GM12878 (cell line): ENCODE results near the gene NAALADL2. TPM values are rescaled to one million over a fixed set of nuclear protein-coding genes. Genes with fewer than 3 reads are reported as not detected.

Source experiments
- ATAC-seq: fragments of 200-7000 bp; cut with Tn5 transposase; 3 replicates; pipeline ENCODE4 v1.9.1; 2020; ENCODE audit warnings: mild to moderate bottlenecking, moderate library complexity
- BruUV-seq: library from RNA; stranded (reverse); fragments of 400-500 nt; replicated peaks from 2 replicates; lab custom pipeline; 2021; lab: Mats Ljungman, UMichigan
- CTCF ChIA-PET: fragments of 300-600 bp; sonication (Branson Sonifier 250); formaldehyde crosslinking; extraction: SDS; loops from one replicate; lab custom pipeline; 2021; ENCODE audit warnings: inconsistent platforms; lab: Yijun Ruan, JAX
- POLR2A ChIA-PET: fragments of 350-600 bp; formaldehyde crosslinking; extraction: SDS; loops from one replicate; lab custom pipeline; 2021; ENCODE audit warnings: inconsistent platforms; lab: Charles Lee
- RAD21 ChIA-PET: fragments of 300-600 bp; sonication (Branson Sonifier 250); formaldehyde crosslinking; loops from one replicate; lab custom pipeline; 2023; ENCODE audit warnings: antibody characterized with exemption; ENCODE audit not compliant: unreplicated experiment; lab: Charles Lee
- SMC1A ChIA-PET: fragments of 300-600 bp; sonication (Branson Sonifier 250); formaldehyde crosslinking; loops from one replicate; lab custom pipeline; 2023; ENCODE audit not compliant: unreplicated experiment, uncharacterized antibody; lab: Charles Lee
- DNase-seq: peaks from one replicate; pipeline ENCODE4 v3.0.0-alpha.2; 2011; ENCODE audit warnings: low read depth, low spot score
- FAIRE-seq: peaks from 3 replicates; lab custom pipeline; 2011; peaks lifted over from hg19 to GRCh38; lab: Jason Lieb, UNC
- H2AFZ ChIP-seq: 2 replicates; pipeline ENCODE4 v1.6.0; 2011; ENCODE audit warnings: low read depth, low read length, control low read depth; ENCODE audit not compliant: control insufficient read depth
- H3K27ac ChIP-seq: 2 replicates; pipeline ENCODE4 v1.5.1; 2011; ENCODE audit warnings: control low read depth; ENCODE audit not compliant: control insufficient read depth, insufficient read depth
- H3K27me3 ChIP-seq, 2 experiments: replicated peaks in 1 of 2; 2 replicates each; pipeline versions ENCODE4 v1.6.0 to v1.6.1; 2011; ENCODE audit warnings: low read length in 1 of 2; ENCODE audit not compliant: control insufficient read depth in 2 of 2, insufficient read depth in 2 of 2
- H3K36me3 ChIP-seq, 2 experiments: 2 replicates each; pipeline ENCODE4 v1.5.1; 2011; ENCODE audit warnings: low read length in 1 of 2; ENCODE audit not compliant: control insufficient read depth in 2 of 2, insufficient read depth in 2 of 2
- H3K4me1 ChIP-seq: 2 replicates; pipeline ENCODE4 v1.6.1; 2011; ENCODE audit warnings: mild to moderate bottlenecking, low read length, moderate library complexity, mixed read lengths; ENCODE audit not compliant: control insufficient read depth, insufficient read depth
- H3K4me2 ChIP-seq: 2 replicates; pipeline ENCODE4 v1.6.0; 2011; ENCODE audit warnings: control low read depth; ENCODE audit not compliant: control insufficient read depth, insufficient read depth
- H3K4me3 ChIP-seq: fragments of 200-600 bp; sonication (generic); 2 replicates; pipeline ENCODE4 v1.5.1; 2016
- H3K79me2 ChIP-seq: 2 replicates; pipeline ENCODE4 v1.6.0; 2011; ENCODE audit warnings: low read length; ENCODE audit not compliant: control insufficient read depth, insufficient read depth
- H3K9ac ChIP-seq: 2 replicates; pipeline ENCODE4 v1.8.0; 2011; ENCODE audit warnings: low read length, control low read depth, mixed read lengths; ENCODE audit not compliant: control insufficient read depth, insufficient read depth
- H3K9me3 ChIP-seq: replicated peaks from 3 replicates; pipeline ENCODE4 v1.5.1; 2011; ENCODE audit warnings: mild to moderate bottlenecking, low read length; ENCODE audit not compliant: control insufficient read depth, insufficient read depth
- H4K20me1 ChIP-seq: 2 replicates; pipeline ENCODE4 v1.6.0; 2011; ENCODE audit not compliant: control insufficient read depth, insufficient read depth
- CREM ChIP-seq: IDR thresholded peaks from 2 replicates; pipeline ENCODE4 v1.6.1; 2014; ENCODE audit warnings: antibody characterized with exemption, low read depth
- EZH2 ChIP-seq: IDR thresholded peaks from 2 replicates; pipeline ENCODE4 v1.6.1; 2012; ENCODE audit warnings: low read depth, mild to moderate bottlenecking, control low read depth, inconsistent platforms, low read length, borderline replicate concordance; ENCODE audit not compliant: control insufficient read depth
- JUNB ChIP-seq: IDR thresholded peaks from 2 replicates; pipeline ENCODE4 v1.6.1; 2016; ENCODE audit warnings: antibody characterized with exemption, mild to moderate bottlenecking
- MTA2 ChIP-seq: fragments of 450-650 bp; IDR thresholded peaks from 2 replicates; pipeline ENCODE4 v1.6.1; 2016; ENCODE audit warnings: low read depth, mild to moderate bottlenecking, moderate library complexity
- PML ChIP-seq: IDR thresholded peaks from 2 replicates; pipeline ENCODE4 v1.6.1; 2012; ENCODE audit warnings: low read length, inconsistent platforms
- POLR2AphosphoS5 ChIP-seq: IDR thresholded peaks from 2 replicates; pipeline ENCODE4 v1.6.1; 2011; ENCODE audit warnings: mild to moderate bottlenecking, low read length, inconsistent platforms
- SIN3A ChIP-seq: IDR thresholded peaks from 2 replicates; pipeline ENCODE4 v1.6.1; 2012; ENCODE audit warnings: low read depth, low read length, improper control_type of control experiment
- SREBF2 ChIP-seq: IDR thresholded peaks from 2 replicates; pipeline ENCODE4 v1.6.1; 2012; ENCODE audit warnings: mild to moderate bottlenecking, low read length
- TCF3 ChIP-seq: IDR thresholded peaks from 2 replicates; pipeline ENCODE4 v1.6.1; 2012; ENCODE audit warnings: low read depth, mild to moderate bottlenecking, low read length, borderline replicate concordance; ENCODE audit not compliant: insufficient read depth
- WGBS: methylation state at CpG from one replicate; pipeline ENCODE4 v1.1.6; 2016; ENCODE audit warnings: low lambda C conversion rate; ENCODE audit not compliant: insufficient replicate concordance, insufficient coverage; ENCODE audit errors: missing lambda C conversion rate; 5-methylcytosine and 5-hydroxymethylcytosine counted together
- in situ Hi-C: fragments of 300-500 bp; cut with MboI; formaldehyde crosslinking; loops from 9 replicates; pipeline ENCODE4 v1.14.3; 2018; ENCODE audit warnings: mixed read lengths
- intact Hi-C: fragments of 100-400 bp; cut with micrococcal nuclease; formaldehyde crosslinking; loops from one replicate; pipeline ENCODE4 v1.14.2; 2022; ENCODE audit not compliant: unreplicated experiment
- polyA plus RNA-seq, 11 experiments: library from polyadenylated mRNA; depleted of rRNA in 4 of 11; unstranded in 6 of 11; stranded (reverse) in 5 of 11; fragments of >200 nt; fragmentation: Nextera tagmentation in 4 of 11; fragmentation: Illumina TruSeq in 1 of 11; extraction: Ambion mirVana in 4 of 11; extraction: Trizol in 1 of 11; gene quantifications; 1 replicate in 1 of 11; 2 replicates in 10 of 11; pipeline versions ENCODE4 v1.2.1 to v1.2.3, GENCODE V29; 2011 to 2016; ENCODE audit warnings: inconsistent platforms in 2 of 11, missing spikeins in 2 of 11, low read depth in 1 of 11
- total RNA-seq, 4 experiments: library from RNA; depleted of rRNA in 3 of 4; stranded (reverse); fragments of >200 nt in 3 of 4; fragmentation: Illumina TruSeq in 1 of 4; extraction: Trizol in 1 of 4; gene quantifications; 2 replicates each; pipeline versions ENCODE4 v1.2.1 to v1.2.3, GENCODE V29; 2013 to 2021
- TF ChIP-seq, protein P1 (sequence below): IDR thresholded peaks from 2 replicates; pipeline ENCODE4 v1.6.1; 2012; ENCODE audit warnings: low read length, inconsistent platforms
- TF ChIP-seq, protein P2 (sequence below): IDR thresholded peaks from 2 replicates; pipeline ENCODE4 v1.6.1; 2011; ENCODE audit warnings: borderline replicate concordance, low read depth, mild to moderate bottlenecking, moderate library complexity, low read length; ENCODE audit not compliant: insufficient read depth, poor library complexity, severe bottlenecking
- TF ChIP-seq, protein P3 (sequence below): IDR thresholded peaks from 2 replicates; pipeline ENCODE4 v1.6.1; 2012; ENCODE audit warnings: low read depth, low read length, improper control_type of control experiment

Gene NAALADL2
- total and polyA plus RNA-seq, 10 of the 15 experiments (the other 5 are each of a cell fraction or from before 2014, with no cell fraction given): 0.06 to 10.8 (median 0.46) TPM

DNA sequence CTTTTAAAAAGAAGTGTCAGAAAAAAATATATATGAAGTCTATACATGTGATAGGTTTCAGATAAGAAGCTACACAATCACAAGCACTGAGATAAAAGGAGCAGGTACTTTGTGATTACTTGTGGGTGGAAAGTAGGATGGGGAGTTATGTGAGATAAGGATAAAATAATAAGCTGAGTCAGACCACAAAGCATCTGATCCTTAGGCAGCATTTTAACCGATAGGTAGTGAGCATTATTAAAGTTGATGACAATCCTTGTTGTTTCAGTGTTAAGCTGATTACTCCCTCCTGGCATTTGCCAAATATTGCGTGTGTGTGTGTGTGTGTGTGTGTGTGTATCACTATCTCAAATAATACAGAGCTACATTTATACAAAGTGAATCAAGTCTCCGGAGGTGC lies 483.1 kb downstream of the NAALADL2 start:
- Histone ChIP-seq H3K4me3 (no peak overlapping the region), H3K4me1 (no peaks in the 10 kb centered on the region), H3K79me2 (no peaks in the 10 kb centered on the region), H3K27ac (no peak overlapping the region), H2AFZ (no peak overlapping the region), H4K20me1 (no peaks in the 10 kb centered on the region), H3K27me3 (no peaks in the 10 kb centered on the region), H3K9me3 (no peaks in the 10 kb centered on the region), H3K36me3 (no peaks in the 10 kb centered on the region), H3K4me2 (no peak overlapping the region), H3K9ac (no peak overlapping the region)
- TF ChIP-seq, protein P1, sequence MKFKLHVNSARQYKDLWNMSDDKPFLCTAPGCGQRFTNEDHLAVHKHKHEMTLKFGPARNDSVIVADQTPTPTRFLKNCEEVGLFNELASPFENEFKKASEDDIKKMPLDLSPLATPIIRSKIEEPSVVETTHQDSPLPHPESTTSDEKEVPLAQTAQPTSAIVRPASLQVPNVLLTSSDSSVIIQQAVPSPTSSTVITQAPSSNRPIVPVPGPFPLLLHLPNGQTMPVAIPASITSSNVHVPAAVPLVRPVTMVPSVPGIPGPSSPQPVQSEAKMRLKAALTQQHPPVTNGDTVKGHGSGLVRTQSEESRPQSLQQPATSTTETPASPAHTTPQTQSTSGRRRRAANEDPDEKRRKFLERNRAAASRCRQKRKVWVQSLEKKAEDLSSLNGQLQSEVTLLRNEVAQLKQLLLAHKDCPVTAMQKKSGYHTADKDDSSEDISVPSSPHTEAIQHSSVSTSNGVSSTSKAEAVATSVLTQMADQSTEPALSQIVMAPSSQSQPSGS: no peak
- TF ChIP-seq SREBF2 (no peak), MTA2 (no peak), POLR2AphosphoS5 (no peak), TCF3 (no peak), CREM (no peak), EZH2 (no peak), JUNB (no peak), SIN3A (no peak), PML (no peak)
- TF ChIP-seq, protein P2, sequence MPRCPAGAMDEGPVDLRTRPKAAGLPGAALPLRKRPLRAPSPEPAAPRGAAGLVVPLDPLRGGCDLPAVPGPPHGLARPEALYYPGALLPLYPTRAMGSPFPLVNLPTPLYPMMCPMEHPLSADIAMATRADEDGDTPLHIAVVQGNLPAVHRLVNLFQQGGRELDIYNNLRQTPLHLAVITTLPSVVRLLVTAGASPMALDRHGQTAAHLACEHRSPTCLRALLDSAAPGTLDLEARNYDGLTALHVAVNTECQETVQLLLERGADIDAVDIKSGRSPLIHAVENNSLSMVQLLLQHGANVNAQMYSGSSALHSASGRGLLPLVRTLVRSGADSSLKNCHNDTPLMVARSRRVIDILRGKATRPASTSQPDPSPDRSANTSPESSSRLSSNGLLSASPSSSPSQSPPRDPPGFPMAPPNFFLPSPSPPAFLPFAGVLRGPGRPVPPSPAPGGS: no peak
- TF ChIP-seq, protein P3, sequence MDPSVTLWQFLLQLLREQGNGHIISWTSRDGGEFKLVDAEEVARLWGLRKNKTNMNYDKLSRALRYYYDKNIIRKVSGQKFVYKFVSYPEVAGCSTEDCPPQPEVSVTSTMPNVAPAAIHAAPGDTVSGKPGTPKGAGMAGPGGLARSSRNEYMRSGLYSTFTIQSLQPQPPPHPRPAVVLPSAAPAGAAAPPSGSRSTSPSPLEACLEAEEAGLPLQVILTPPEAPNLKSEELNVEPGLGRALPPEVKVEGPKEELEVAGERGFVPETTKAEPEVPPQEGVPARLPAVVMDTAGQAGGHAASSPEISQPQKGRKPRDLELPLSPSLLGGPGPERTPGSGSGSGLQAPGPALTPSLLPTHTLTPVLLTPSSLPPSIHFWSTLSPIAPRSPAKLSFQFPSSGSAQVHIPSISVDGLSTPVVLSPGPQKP: no peak
- SMC1A ChIA-PET: interaction anchor here (0.7 to 1.3 kb wide), 7 partner anchors 8 to 75 kb away, joined by 3 to 4 read pairs (median 3); no protein-coding TSS in a partner anchor
- CTCF ChIA-PET: interaction anchor here (0.8 to 1.4 kb wide), 4 partner anchors 8 to 75 kb away, joined by 3 to 4 read pairs (median 3); no protein-coding TSS in a partner anchor
- intact Hi-C loops: no loop called here
- in situ Hi-C loops: no loop called here
- DNase-seq (no peak), ATAC-seq (no peak), FAIRE-seq (no peak)
- RAD21 ChIA-PET: interaction anchor here (1.1 to 1.2 kb wide), 3 partner anchors 14 to 76 kb away, joined by 3 to 10 read pairs (median 8); no protein-coding TSS in a partner anchor
- POLR2A ChIA-PET: interaction anchor here (1.0 kb wide), 1 partner anchor 68 kb away, joined by 4 read pairs; no protein-coding TSS in a partner anchor
- no TSS peak for BruUV-seq
- WGBS: 17% methylated on average over 3 of the region's 3 CpGs
